DND-41 (cell line): Measurements from ENCODE around the gene PAFAH1B1.

ENCODE experiments used
- ATAC-seq: fragments of 200-7000 bp; cut with Tn5 transposase; 3 replicates; pipeline ENCODE4 v1.9.1; 2021; ENCODE audit warnings: low read depth; ENCODE audit not compliant: insufficient read depth
- DNase-seq: peaks from one replicate; pipeline ENCODE4 v3.0.0-alpha.2; 2020
- H2AFZ ChIP-seq: 2 replicates; pipeline ENCODE4 v1.6.0; 2012; ENCODE audit warnings: low read depth, low read length
- H3K27ac ChIP-seq: 2 replicates; pipeline ENCODE4 v1.5.1; 2012; ENCODE audit warnings: low read length, inconsistent platforms
- H3K27me3 ChIP-seq: fragments of 200-600 bp; sonication (generic); 2 replicates; pipeline ENCODE4 v1.6.0; 2012; ENCODE audit warnings: low read length, mild to moderate bottlenecking, inconsistent platforms; ENCODE audit not compliant: insufficient read depth, poor library complexity
- H3K36me3 ChIP-seq: 2 replicates; pipeline ENCODE4 v1.5.1; 2012; ENCODE audit warnings: low read length, inconsistent platforms; ENCODE audit not compliant: insufficient read depth
- H3K4me1 ChIP-seq: 2 replicates; pipeline ENCODE4 v1.5.1; 2012; ENCODE audit warnings: mild to moderate bottlenecking, low read length; ENCODE audit not compliant: insufficient read depth
- H3K4me2 ChIP-seq: 2 replicates; pipeline ENCODE4 v1.6.0; 2012; ENCODE audit warnings: mild to moderate bottlenecking, moderate library complexity, low read length, inconsistent platforms; ENCODE audit not compliant: insufficient read depth
- H3K4me3 ChIP-seq, 2 experiments: fragments of 200-600 bp in 1 of 2; shearing (Covaris generic) in 1 of 2; 2 replicates each; pipeline ENCODE4 v1.5.1; 2012 to 2016; ENCODE audit warnings: inconsistent platforms in 2 of 2, low read length in 2 of 2, mild to moderate bottlenecking in 2 of 2, low read depth in 1 of 2, moderate library complexity in 1 of 2
- H3K79me2 ChIP-seq: 2 replicates; pipeline ENCODE4 v1.6.0; 2012; ENCODE audit warnings: low read length, inconsistent platforms; ENCODE audit not compliant: insufficient read depth
- H3K9ac ChIP-seq: 2 replicates; pipeline ENCODE4 v1.6.0; 2012; ENCODE audit warnings: low read depth, mild to moderate bottlenecking, inconsistent platforms, low read length, moderate library complexity
- H3K9me3 ChIP-seq: 2 replicates; pipeline ENCODE4 v1.5.1; 2012; ENCODE audit warnings: low read length, moderate library complexity, mild to moderate bottlenecking, inconsistent platforms; ENCODE audit not compliant: insufficient read depth, severe bottlenecking
- H4K20me1 ChIP-seq: 2 replicates; pipeline ENCODE4 v1.6.0; 2012; ENCODE audit warnings: low read length; ENCODE audit not compliant: insufficient read depth
- CTCF ChIP-seq: IDR thresholded peaks from 2 replicates; pipeline ENCODE4 v1.5.1; 2012; ENCODE audit warnings: borderline replicate concordance, low read length, moderate library complexity, mild to moderate bottlenecking; ENCODE audit not compliant: poor library complexity, severe bottlenecking; ENCODE audit errors: extremely low read depth
- EZH2 ChIP-seq: IDR thresholded peaks from 3 replicates; pipeline ENCODE4 v1.6.1; 2012; ENCODE audit warnings: borderline replicate concordance, low read depth, mild to moderate bottlenecking, moderate library complexity, low read length, inconsistent platforms; ENCODE audit not compliant: severe bottlenecking

Gene PAFAH1B1

GRCh38 chr17:2706911-2707510 is 113.6 kb downstream of the PAFAH1B1 start:
- no peak overlapping the region for H3K4me3 ChIP-seq
- H3K4me2 ChIP-seq, result 0 out of 2 replicates have a peak overlapping the region, but pooled peaks have one; percentile 15
- H3K27ac ChIP-seq, result no peak overlapping the region
- H3K4me1 ChIP-seq, result peaks cover 43% of the 10 kb centered on the region
- peaks cover 83% of the 10 kb centered on the region for H3K79me2 ChIP-seq
- ATAC-seq, result no peak
- H2AFZ ChIP-seq, result no peak overlapping the region
- TF ChIP-seq EZH2 (no peak), CTCF (no peak)
- H3K9me3 ChIP-seq, result no peaks in the 10 kb centered on the region
- no peak overlapping the region for H3K9ac ChIP-seq
- H3K36me3 ChIP-seq, result peaks cover 36% of the 10 kb centered on the region
- DNase-seq, result no peak
- peaks cover 83% of the 10 kb centered on the region for H4K20me1 ChIP-seq
- H3K27me3 ChIP-seq, result no peaks in the 10 kb centered on the region

- Histone ChIP-seq H2AFZ (no peak overlapping the region), H4K20me1 (peaks cover 83% of the 10 kb centered on the region), H3K4me2 (peak overlapping the region; percentile 93; the same call in 1 of the 2 replicates), H3K9me3 (no peaks in the 10 kb centered on the region), H3K4me3 (no peak overlapping the region), H3K36me3 (peaks cover 27% of the 10 kb centered on the region), H3K9ac (peak overlapping the region; percentile 15; the same call in 1 of the 2 replicates), H3K27me3 (no peaks in the 10 kb centered on the region), H3K4me1 (peaks cover 52% of the 10 kb centered on the region), H3K27ac (no peak overlapping the region), H3K79me2 (peaks cover 92% of the 10 kb centered on the region)
- no peak for TF ChIP-seq EZH2
- peak; percentile 54 for TF ChIP-seq CTCF
- ATAC-seq (no peak), DNase-seq (peak; percentile 30)
Measured at GRCh38 chr17:2707721-2708584, 114.5 kb downstream of the PAFAH1B1 start.

- Histone ChIP-seq H3K79me2 (peaks cover 90% of the 10 kb centered on the region), H3K36me3 (peaks cover 20% of the 10 kb centered on the region), H3K9ac (peak overlapping the region; percentile 77), H3K9me3 (no peaks in the 10 kb centered on the region), H2AFZ (no peak overlapping the region), H3K27ac (peak overlapping the region; percentile 23; the same call in 1 of the 2 replicates), H3K4me1 (peaks cover 55% of the 10 kb centered on the region), H4K20me1 (peaks cover 75% of the 10 kb centered on the region), H3K4me3 (peak overlapping the region in 1 of 2 experiments; percentile 71; a peak in 2 of 4 replicates), H3K4me2 (peak overlapping the region; percentile 93), H3K27me3 (no peaks in the 10 kb centered on the region)
- TF ChIP-seq EZH2, result no peak
- TF ChIP-seq CTCF, result no peak
- ATAC-seq (no peak), DNase-seq (no peak)
Measured at GRCh38 chr17:2708585-2709182, 115.2 kb downstream of the PAFAH1B1 start.
